Measurements from ENCODE around the gene CREB3L2. TPM values are rescaled to one million over a fixed set of nuclear protein-coding genes. Genes with fewer than 3 reads are reported as not detected.
"Not testable (repeated sequence)": the region's sequence is repeated elsewhere in the genome, so short reads cannot be mapped to it uniquely, and the experiment has no call there.

Gene CREB3L2
- total and polyA plus RNA-seq, 4 donors, result 7.4 to 89.1 (median 44.0) TPM

DNA sequence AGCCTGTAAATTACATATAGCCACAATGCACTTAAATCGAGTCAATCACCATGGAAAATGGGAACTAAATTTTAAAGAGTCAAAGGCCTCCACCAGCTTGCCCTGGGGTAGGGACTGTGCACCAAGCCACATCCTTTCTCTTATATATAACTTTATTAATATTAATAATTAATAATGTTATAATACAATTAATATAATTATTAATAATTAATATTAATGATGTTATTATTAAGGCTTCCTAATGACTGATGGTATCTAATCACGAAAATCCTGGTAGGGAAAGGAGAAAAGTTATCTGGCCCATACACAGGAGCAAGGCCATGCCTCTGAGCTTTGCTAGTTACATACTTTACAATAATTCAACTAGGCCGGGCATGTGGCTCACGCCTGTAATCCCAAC, 87.9 kb downstream of the CREB3L2 start:
- no peak overlapping the region for H3K4me3 ChIP-seq
- H3K9ac ChIP-seq (ENCODE audit: insufficient read depth in 1 of 2, low read length in 2 of 2), result no peak overlapping the region
- H3K36me3 ChIP-seq (ENCODE audit: control insufficient read depth in 4 of 4, insufficient read depth in 4 of 4, low read length in 4 of 4), result peaks cover 15 to 29% (median 24%) of the 10 kb centered on the region in 4 donors
- no peaks in the 10 kb centered on the region for H3K9me3 ChIP-seq (ENCODE audit: control insufficient read depth in 4 of 4, insufficient read depth in 3 of 4, low read length in 3 of 4)
- H3K27me3 ChIP-seq (ENCODE audit: control insufficient read depth in 3 of 3, insufficient read depth in 3 of 3, low read length in 2 of 3), result no peaks in the 10 kb centered on the region
- ATAC-seq (ENCODE audit: insufficient read depth, low FRiP score) (no peak), DNase-seq (no peak)
- TF ChIP-seq, protein P1, sequence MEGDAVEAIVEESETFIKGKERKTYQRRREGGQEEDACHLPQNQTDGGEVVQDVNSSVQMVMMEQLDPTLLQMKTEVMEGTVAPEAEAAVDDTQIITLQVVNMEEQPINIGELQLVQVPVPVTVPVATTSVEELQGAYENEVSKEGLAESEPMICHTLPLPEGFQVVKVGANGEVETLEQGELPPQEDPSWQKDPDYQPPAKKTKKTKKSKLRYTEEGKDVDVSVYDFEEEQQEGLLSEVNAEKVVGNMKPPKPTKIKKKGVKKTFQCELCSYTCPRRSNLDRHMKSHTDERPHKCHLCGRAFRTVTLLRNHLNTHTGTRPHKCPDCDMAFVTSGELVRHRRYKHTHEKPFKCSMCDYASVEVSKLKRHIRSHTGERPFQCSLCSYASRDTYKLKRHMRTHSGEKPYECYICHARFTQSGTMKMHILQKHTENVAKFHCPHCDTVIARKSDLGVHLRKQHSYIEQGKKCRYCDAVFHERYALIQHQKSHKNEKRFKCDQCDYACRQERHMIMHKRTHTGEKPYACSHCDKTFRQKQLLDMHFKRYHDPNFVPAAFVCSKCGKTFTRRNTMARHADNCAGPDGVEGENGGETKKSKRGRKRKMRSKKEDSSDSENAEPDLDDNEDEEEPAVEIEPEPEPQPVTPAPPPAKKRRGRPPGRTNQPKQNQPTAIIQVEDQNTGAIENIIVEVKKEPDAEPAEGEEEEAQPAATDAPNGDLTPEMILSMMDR (IDR thresholded peaks at IDR 0.05; ENCODE audit: control extremely low read depth, extremely low read depth), result no peak
- H3K4me1 ChIP-seq (ENCODE audit: control insufficient read depth in 5 of 5, insufficient read depth in 5 of 5, low read length in 5 of 5), result no peaks in the 10 kb centered on the region
- no peak overlapping the region for H3K27ac ChIP-seq (ENCODE audit: low read depth in 1 of 2, low read length in 1 of 2)
- 94% methylated on average over 4 of the region's 4 CpGs for WGBS, 2 donors

DNA sequence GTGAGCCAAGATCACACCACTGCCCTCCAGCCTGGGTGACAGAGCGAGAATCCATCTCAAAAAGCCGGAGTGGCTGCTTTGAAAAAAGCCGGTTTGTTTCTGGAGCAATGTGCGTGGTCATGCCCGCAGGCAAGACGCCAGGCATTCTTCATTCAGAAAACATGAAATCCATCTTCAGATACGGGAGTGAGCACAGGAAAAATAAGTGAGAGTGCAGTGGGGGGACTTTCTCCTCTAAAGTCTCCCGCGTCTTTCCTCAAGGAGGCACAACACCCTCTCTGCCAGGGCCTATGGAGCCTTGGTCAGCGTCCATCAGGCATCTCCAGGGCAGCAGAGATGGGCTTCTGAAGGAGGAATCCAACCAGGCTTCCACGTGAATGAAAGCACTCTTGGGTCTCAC, 92.8 kb downstream of the CREB3L2 start:
- no peak for DNase-seq
- H3K9me3 ChIP-seq (ENCODE audit: control insufficient read depth in 4 of 4, insufficient read depth in 3 of 4, low read length in 3 of 4), result no peaks in the 10 kb centered on the region
- TF ChIP-seq, protein P1 (IDR thresholded peaks at IDR 0.05; ENCODE audit: control extremely low read depth, extremely low read depth), result no peak
- no peak overlapping the region for H3K4me3 ChIP-seq
- H3K27me3 ChIP-seq (ENCODE audit: control insufficient read depth in 3 of 3, insufficient read depth in 3 of 3, low read length in 2 of 3), result no peaks in the 10 kb centered on the region
- H3K9ac ChIP-seq (ENCODE audit: insufficient read depth in 1 of 2, low read length in 2 of 2), result no peak overlapping the region
- WGBS, 2 donors, result 88 to 89% methylated on average over 11 of the region's 11 CpGs
- no peaks in the 10 kb centered on the region for H3K4me1 ChIP-seq (ENCODE audit: control insufficient read depth in 5 of 5, insufficient read depth in 5 of 5, low read length in 5 of 5)
- peaks cover 25 to 37% (median 32%) of the 10 kb centered on the region in 4 donors for H3K36me3 ChIP-seq (ENCODE audit: control insufficient read depth in 4 of 4, insufficient read depth in 4 of 4, low read length in 4 of 4)
- H3K27ac ChIP-seq (ENCODE audit: low read depth in 1 of 2, low read length in 1 of 2), result no peak overlapping the region
- no peak for ATAC-seq (ENCODE audit: insufficient read depth, low FRiP score)

DNA sequence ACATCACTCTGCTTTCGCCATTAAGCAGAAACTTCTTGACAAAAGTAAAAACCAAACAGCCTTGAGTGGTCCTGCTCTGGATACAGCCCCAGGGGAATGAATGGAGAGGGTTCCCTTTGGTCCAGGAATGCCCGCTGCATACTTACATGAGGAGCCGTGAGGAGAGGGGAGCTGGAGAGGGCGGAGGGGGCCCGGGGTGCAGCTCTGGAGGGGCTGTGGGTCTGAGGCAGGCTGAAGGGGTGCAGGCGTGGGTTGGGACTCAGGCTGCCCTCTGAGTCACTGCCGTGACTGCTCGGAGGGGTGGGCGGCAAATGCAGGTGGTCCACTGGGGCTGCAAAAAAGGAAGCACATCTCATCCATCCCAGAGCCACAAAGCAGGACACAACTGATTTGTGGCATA, 93.8 kb downstream of the CREB3L2 start:
- Histone ChIP-seq H3K27me3 (ENCODE audit: control insufficient read depth in 3 of 3, insufficient read depth in 3 of 3, low read length in 2 of 3) (no peaks in the 10 kb centered on the region), H3K9me3 (ENCODE audit: control insufficient read depth in 4 of 4, insufficient read depth in 3 of 4, low read length in 3 of 4) (no peaks in the 10 kb centered on the region), H3K4me1 (ENCODE audit: control insufficient read depth in 5 of 5, insufficient read depth in 5 of 5, low read length in 5 of 5) (no peaks in the 10 kb centered on the region), H3K27ac (ENCODE audit: low read depth in 1 of 2, low read length in 1 of 2) (no peak overlapping the region), H3K4me3 (no peak overlapping the region), H3K9ac (ENCODE audit: insufficient read depth in 1 of 2, low read length in 2 of 2) (no peak overlapping the region), H3K36me3 (ENCODE audit: control insufficient read depth in 4 of 4, insufficient read depth in 4 of 4, low read length in 4 of 4) (peaks cover 24 to 38% (median 29%) of the 10 kb centered on the region in 4 donors)
- ATAC-seq (ENCODE audit: insufficient read depth, low FRiP score) (no peak), DNase-seq (peak in 2 of 3 donors; percentile 25 to 26)
- WGBS, 2 donors, result 93 to 96% methylated on average over 9 of the region's 9 CpGs
- TF ChIP-seq, protein P1 (IDR thresholded peaks at IDR 0.05; ENCODE audit: control extremely low read depth, extremely low read depth), result no peak

DNA sequence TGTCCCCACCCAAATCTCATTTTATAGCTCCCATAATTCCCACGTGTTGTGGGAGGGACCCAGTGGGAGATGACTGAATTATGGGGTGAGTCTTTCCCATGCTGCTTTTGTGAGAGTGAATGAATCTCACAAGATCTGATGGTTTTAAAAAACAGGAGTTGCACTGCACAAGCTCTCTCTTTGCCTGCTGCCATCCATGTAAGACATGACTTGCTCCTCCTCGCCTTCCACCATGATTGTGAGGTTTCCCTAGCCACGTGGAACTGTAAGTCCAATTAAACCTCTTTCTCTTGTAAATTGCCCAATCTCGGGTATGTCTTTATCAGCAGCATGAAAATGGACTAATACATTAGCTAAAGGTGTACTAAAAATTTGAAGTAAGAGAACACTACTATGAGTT, 95.2 kb downstream of the CREB3L2 start:
- H3K9ac ChIP-seq (ENCODE audit: insufficient read depth in 1 of 2, low read length in 2 of 2); H3K9me3 ChIP-seq (ENCODE audit: control insufficient read depth in 4 of 4, insufficient read depth in 3 of 4, low read length in 3 of 4); H3K4me1 ChIP-seq (ENCODE audit: control insufficient read depth in 5 of 5, insufficient read depth in 5 of 5, low read length in 5 of 5); DNase-seq; H3K27ac ChIP-seq (ENCODE audit: low read depth in 1 of 2, low read length in 1 of 2); H3K4me3 ChIP-seq; ATAC-seq (ENCODE audit: insufficient read depth, low FRiP score); H3K27me3 ChIP-seq (ENCODE audit: control insufficient read depth in 3 of 3, insufficient read depth in 3 of 3, low read length in 2 of 3): not testable (repeated sequence)
- peaks cover 19 to 34% (median 29%) of the 10 kb centered on the region in 4 donors for H3K36me3 ChIP-seq (ENCODE audit: control insufficient read depth in 4 of 4, insufficient read depth in 4 of 4, low read length in 4 of 4)
- 96 to 97% methylated on average over 4 of the region's 4 CpGs for WGBS, 2 donors
